ENCODE data around the gene ALPL.

ALPL gene

GRCh38 chr1:21507511-21508270 is 1.5 kb upstream of the ALPL start:
- Histone ChIP-seq H2BK120ac (ENCODE audit: insufficient read depth, low read length, poor library complexity) (no peak overlapping the region), H3K27ac (ENCODE audit: low read depth, low read length) (no peak overlapping the region), H3K79me1 (ENCODE audit: low read length) (no peaks in the 10 kb centered on the region), H4K8ac (ENCODE audit: low read depth, low read length) (no peak overlapping the region), H4K12ac (ENCODE audit: low read depth, low read length) (no peak overlapping the region), H3K79me2 (ENCODE audit: control insufficient read depth, insufficient read depth, low read length, poor library complexity) (no peaks in the 10 kb centered on the region), H2AFZ (ENCODE audit: insufficient read depth, low read length, poor library complexity) (no peak overlapping the region), H3K4me1 (ENCODE audit: control insufficient read depth in 1 of 2, insufficient read depth in 2 of 2, low read length in 2 of 2) (peaks cover 17 to 18% of the 10 kb centered on the region in 2 experiments), H3K14ac (ENCODE audit: low read length) (no peak overlapping the region), H3K9ac (ENCODE audit: low read length) (no peak overlapping the region), H3K27me3 (ENCODE audit: insufficient read depth, low read length) (no peaks in the 10 kb centered on the region), H3K4me2 (ENCODE audit: low read length) (no peak overlapping the region), H3K9me3 (ENCODE audit: insufficient read depth, low read depth, low read length) (no peaks in the 10 kb centered on the region), H3K23ac (ENCODE audit: low read length) (no peak overlapping the region), H3K36me3 (ENCODE audit: control insufficient read depth in 1 of 2, insufficient read depth in 2 of 2, low read length in 2 of 2) (no peaks in the 10 kb centered on the region), H3K4me3 (ENCODE audit: low read depth, low read length) (no peak overlapping the region), H2BK12ac (ENCODE audit: low read length) (no peak overlapping the region), H2BK5ac (ENCODE audit: low read depth, low read length, poor library complexity) (no peak overlapping the region), H3K18ac (ENCODE audit: low read length) (no peak overlapping the region), H3K4ac (ENCODE audit: low read depth, low read length) (no peak overlapping the region), H4K91ac (ENCODE audit: low read depth, low read length) (no peak overlapping the region), H2AK5ac (ENCODE audit: low read length) (no peak overlapping the region)
- WGBS (ENCODE audit: extremely low coverage, insufficient coverage, insufficient read length): no CpG with 5 or more reads among the region's 1 CpG
- DNase-seq: peak; percentile 46 to 76

- no peak overlapping the region for H2BK12ac ChIP-seq (ENCODE audit: low read length)
- H4K8ac ChIP-seq (ENCODE audit: low read depth, low read length): no peak overlapping the region
- H3K36me3 ChIP-seq (ENCODE audit: control insufficient read depth in 1 of 2, insufficient read depth in 2 of 2, low read length in 2 of 2): no peaks in the 10 kb centered on the region
- H3K79me2 ChIP-seq (ENCODE audit: control insufficient read depth, insufficient read depth, low read length, poor library complexity): no peaks in the 10 kb centered on the region
- no peaks in the 10 kb centered on the region for H3K27me3 ChIP-seq (ENCODE audit: insufficient read depth, low read length)
- H3K14ac ChIP-seq (ENCODE audit: low read length): no peak overlapping the region
- H4K91ac ChIP-seq (ENCODE audit: low read depth, low read length): no peak overlapping the region
- no peak overlapping the region for H4K12ac ChIP-seq (ENCODE audit: low read depth, low read length)
- H2BK5ac ChIP-seq (ENCODE audit: low read depth, low read length, poor library complexity): no peak overlapping the region
- DNase-seq: peak; percentile 62 to 81
- H2AK5ac ChIP-seq (ENCODE audit: low read length): no peak overlapping the region
- H3K9ac ChIP-seq (ENCODE audit: low read length): no peak overlapping the region
- H3K4ac ChIP-seq (ENCODE audit: low read depth, low read length): no peak overlapping the region
- H3K4me3 ChIP-seq (ENCODE audit: low read depth, low read length): no peak overlapping the region
- no peak overlapping the region for H3K23ac ChIP-seq (ENCODE audit: low read length)
- WGBS (ENCODE audit: extremely low coverage, insufficient coverage, insufficient read length): no CpG with 5 or more reads among the region's 45 CpGs
- H3K4me2 ChIP-seq (ENCODE audit: low read length): peak overlapping the region; percentile 63
- H2BK120ac ChIP-seq (ENCODE audit: insufficient read depth, low read length, poor library complexity): no peak overlapping the region
- H2AFZ ChIP-seq (ENCODE audit: insufficient read depth, low read length, poor library complexity): peak overlapping the region; percentile 23
- no peaks in the 10 kb centered on the region for H3K79me1 ChIP-seq (ENCODE audit: low read length)
- H3K4me1 ChIP-seq (ENCODE audit: control insufficient read depth in 1 of 2, insufficient read depth in 2 of 2, low read length in 2 of 2): peaks cover 17 to 18% of the 10 kb centered on the region in 2 experiments
- H3K27ac ChIP-seq (ENCODE audit: low read depth, low read length): no peak overlapping the region
- no peak overlapping the region for H3K18ac ChIP-seq (ENCODE audit: low read length)
- H3K9me3 ChIP-seq (ENCODE audit: insufficient read depth, low read depth, low read length): no peaks in the 10 kb centered on the region
Measured at GRCh38 chr1:21508580-21509350, 458 bp upstream of the ALPL start.

GRCh38 chr1:21510113-21510493 is 880 bp downstream of the ALPL start:
- Histone ChIP-seq H3K14ac (ENCODE audit: low read length) (no peak overlapping the region), H3K79me1 (ENCODE audit: low read length) (no peaks in the 10 kb centered on the region), H3K18ac (ENCODE audit: low read length) (no peak overlapping the region), H4K91ac (ENCODE audit: low read depth, low read length) (no peak overlapping the region), H2BK120ac (ENCODE audit: insufficient read depth, low read length, poor library complexity) (no peak overlapping the region), H4K12ac (ENCODE audit: low read depth, low read length) (no peak overlapping the region), H2BK5ac (ENCODE audit: low read depth, low read length, poor library complexity) (no peak overlapping the region), H3K27ac (ENCODE audit: low read depth, low read length) (no peak overlapping the region), H2AK5ac (ENCODE audit: low read length) (no peak overlapping the region), H3K23ac (ENCODE audit: low read length) (no peak overlapping the region), H4K8ac (ENCODE audit: low read depth, low read length) (no peak overlapping the region), H3K4ac (ENCODE audit: low read depth, low read length) (no peak overlapping the region), H3K9ac (ENCODE audit: low read length) (no peak overlapping the region), H3K4me2 (ENCODE audit: low read length) (no peak overlapping the region), H3K4me3 (ENCODE audit: low read depth, low read length) (no peak overlapping the region), H2AFZ (ENCODE audit: insufficient read depth, low read length, poor library complexity) (no peak overlapping the region), H3K27me3 (ENCODE audit: insufficient read depth, low read length) (no peaks in the 10 kb centered on the region), H3K9me3 (ENCODE audit: insufficient read depth, low read depth, low read length) (no peaks in the 10 kb centered on the region), H3K4me1 (ENCODE audit: control insufficient read depth in 1 of 2, insufficient read depth in 2 of 2, low read length in 2 of 2) (peaks cover 17 to 18% of the 10 kb centered on the region in 2 experiments), H3K79me2 (ENCODE audit: control insufficient read depth, insufficient read depth, low read length, poor library complexity) (no peaks in the 10 kb centered on the region), H2BK12ac (ENCODE audit: low read length) (no peak overlapping the region), H3K36me3 (ENCODE audit: control insufficient read depth in 1 of 2, insufficient read depth in 2 of 2, low read length in 2 of 2) (no peaks in the 10 kb centered on the region)
- WGBS (ENCODE audit: extremely low coverage, insufficient coverage, insufficient read length): no CpG with 5 or more reads among the region's 12 CpGs
- DNase-seq: no peak

- no peak overlapping the region for H4K91ac ChIP-seq (ENCODE audit: low read depth, low read length)
- no peak overlapping the region for H2BK12ac ChIP-seq (ENCODE audit: low read length)
- no peak overlapping the region for H4K8ac ChIP-seq (ENCODE audit: low read depth, low read length)
- H2AK5ac ChIP-seq (ENCODE audit: low read length): no peak overlapping the region
- no peak overlapping the region for H3K18ac ChIP-seq (ENCODE audit: low read length)
- peak in 1 of 2 donors; percentile 28 for DNase-seq
- H3K4me2 ChIP-seq (ENCODE audit: low read length): no peak overlapping the region
- H3K79me2 ChIP-seq (ENCODE audit: control insufficient read depth, insufficient read depth, low read length, poor library complexity): no peaks in the 10 kb centered on the region
- H3K9me3 ChIP-seq (ENCODE audit: insufficient read depth, low read depth, low read length): no peaks in the 10 kb centered on the region
- no peak overlapping the region for H2BK5ac ChIP-seq (ENCODE audit: low read depth, low read length, poor library complexity)
- no CpG with 5 or more reads among the region's 9 CpGs for WGBS (ENCODE audit: extremely low coverage, insufficient coverage, insufficient read length)
- H3K23ac ChIP-seq (ENCODE audit: low read length): no peak overlapping the region
- peaks cover 17 to 18% of the 10 kb centered on the region in 2 experiments for H3K4me1 ChIP-seq (ENCODE audit: control insufficient read depth in 1 of 2, insufficient read depth in 2 of 2, low read length in 2 of 2)
- no peak overlapping the region for H2BK120ac ChIP-seq (ENCODE audit: insufficient read depth, low read length, poor library complexity)
- H3K4ac ChIP-seq (ENCODE audit: low read depth, low read length): no peak overlapping the region
- no peak overlapping the region for H2AFZ ChIP-seq (ENCODE audit: insufficient read depth, low read length, poor library complexity)
- H3K79me1 ChIP-seq (ENCODE audit: low read length): no peaks in the 10 kb centered on the region
- H3K27ac ChIP-seq (ENCODE audit: low read depth, low read length): no peak overlapping the region
- H3K9ac ChIP-seq (ENCODE audit: low read length): no peak overlapping the region
- H3K27me3 ChIP-seq (ENCODE audit: insufficient read depth, low read length): no peaks in the 10 kb centered on the region
- H3K36me3 ChIP-seq (ENCODE audit: control insufficient read depth in 1 of 2, insufficient read depth in 2 of 2, low read length in 2 of 2): no peaks in the 10 kb centered on the region
- H4K12ac ChIP-seq (ENCODE audit: low read depth, low read length): no peak overlapping the region
- H3K14ac ChIP-seq (ENCODE audit: low read length): no peak overlapping the region
- H3K4me3 ChIP-seq (ENCODE audit: low read depth, low read length): no peak overlapping the region
Measured at GRCh38 chr1:21510885-21511578, 1.8 kb downstream of the ALPL start.
